ENCODE results near the gene LRP10.

LRP10 gene

DNA sequence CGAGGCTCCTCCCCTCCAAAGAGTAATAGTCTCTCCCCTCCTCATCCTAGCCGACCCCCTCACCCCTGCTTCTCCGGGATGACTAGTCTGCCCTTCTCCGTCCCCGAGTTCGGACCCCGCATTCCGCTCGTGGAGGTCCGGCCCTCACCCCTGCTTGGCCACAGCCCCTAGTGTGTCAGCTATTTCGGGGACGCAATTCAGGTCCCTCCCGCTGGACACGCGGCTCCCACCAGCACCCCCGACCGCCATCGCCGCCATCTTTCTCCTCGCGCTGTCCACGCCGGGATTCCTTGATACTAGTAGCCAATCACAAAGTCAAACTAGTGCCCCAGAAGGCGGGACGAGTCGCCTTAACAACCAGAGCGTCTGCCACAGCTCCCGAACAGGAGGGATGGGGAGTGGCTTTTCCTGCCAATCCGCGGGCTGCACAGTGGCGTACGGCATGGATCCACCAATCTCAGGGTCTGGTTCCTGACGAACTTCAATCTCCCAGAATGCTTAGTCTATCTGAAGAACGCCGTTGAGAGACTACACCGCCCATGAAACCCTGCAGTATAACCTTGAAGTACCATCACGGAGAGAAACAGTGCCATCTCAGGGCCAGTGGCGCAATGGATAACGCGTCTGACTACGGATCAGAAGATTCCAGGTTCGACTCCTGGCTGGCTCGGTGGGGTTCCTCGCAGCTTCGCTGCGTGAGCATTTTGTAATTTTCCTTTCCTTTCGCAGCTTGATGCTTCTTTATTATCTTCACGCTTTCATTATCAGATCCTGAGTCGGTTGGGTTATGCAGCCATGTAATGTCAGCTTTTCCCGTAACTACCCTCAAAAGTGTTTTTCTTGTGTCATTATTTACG, 57.8 kb downstream of the LRP10 start, which contains the start of gene PRMT5:
PRMT5 (minus strand) TSS at position 273 of the 857 bp plus-strand sequence; CDS start at position 258, 15 bp downstream.
- no peak for TF ChIP-seq EZH2phosphoT487 (conservative IDR thresholded peaks at IDR 0.05; ENCODE audit: low read length)
- Histone ChIP-seq H3K4me3 (ENCODE audit: insufficient read depth, low read length, poor library complexity, severe bottlenecking) (peak within 1 kb of the TSS; percentile 87), H3K27me3 (ENCODE audit: low read length) (no peaks in the 10 kb centered on the region), H3K79me2 (ENCODE audit: insufficient read depth, low read length) (peaks cover 14% of the 10 kb centered on the region), H3K27ac (ENCODE audit: low read depth, low read length) (peak within 1 kb of the TSS; percentile 45), H3K4me2 (ENCODE audit: low read depth, low read length, poor library complexity, severe bottlenecking) (peak within 1 kb of the TSS; percentile 69), H3K9me2 (replicated peaks; ENCODE audit: insufficient read depth, low read length) (no peaks in the 10 kb centered on the region), H3K36me3 (ENCODE audit: low read length) (peaks cover 3% of the 10 kb centered on the region; the same call in 1 of the 2 replicates), H3K9ac (ENCODE audit: low read length) (peak within 1 kb of the TSS; percentile 85), H3F3A (ENCODE audit: insufficient read depth) (peaks cover 11% of the 10 kb centered on the region; the same call in 1 of the 2 replicates), H3K9me3 (ENCODE audit: insufficient read depth, low read length) (no peaks in the 10 kb centered on the region), H4K20me1 (ENCODE audit: low read depth, low read length) (no peaks in the 10 kb centered on the region), H2AFZ (ENCODE audit: low read depth, low read length, severe bottlenecking) (peak within 1 kb of the TSS; percentile 78)

DNA sequence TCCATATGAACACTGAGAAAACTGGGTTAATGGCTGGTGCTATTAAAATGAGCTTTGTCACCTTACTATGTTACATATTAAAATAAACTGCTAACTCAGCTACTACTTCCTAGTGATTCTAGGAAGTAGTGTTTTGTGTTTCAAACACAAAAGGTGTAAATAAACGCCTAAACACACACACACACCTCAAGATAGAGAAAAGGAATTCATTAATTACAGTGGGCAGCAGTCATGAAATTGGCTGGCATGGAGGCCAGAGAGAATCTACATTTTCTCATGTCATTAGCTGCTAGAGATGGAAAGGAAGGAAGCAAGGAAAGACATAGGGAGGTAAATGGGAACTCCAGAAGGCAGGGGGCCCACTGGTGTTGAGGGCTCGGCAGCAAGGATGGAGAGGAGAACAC, 58.4 kb downstream of the LRP10 start:
- H4K20me1 ChIP-seq (ENCODE audit: low read depth, low read length) = no peaks in the 10 kb centered on the region
- peaks cover 11% of the 10 kb centered on the region; the same call in 1 of the 2 replicates for H3F3A ChIP-seq (ENCODE audit: insufficient read depth)
- H3K9me3 ChIP-seq (ENCODE audit: insufficient read depth, low read length) = no peaks in the 10 kb centered on the region
- peak overlapping the region; percentile 78 for H2AFZ ChIP-seq (ENCODE audit: low read depth, low read length, severe bottlenecking)
- peak overlapping the region; percentile 85 for H3K9ac ChIP-seq (ENCODE audit: low read length)
- peak overlapping the region; percentile 87 for H3K4me3 ChIP-seq (ENCODE audit: insufficient read depth, low read length, poor library complexity, severe bottlenecking)
- peak overlapping the region; percentile 44 for H3K27ac ChIP-seq (ENCODE audit: low read depth, low read length)
- no peaks in the 10 kb centered on the region for H3K9me2 ChIP-seq (replicated peaks; ENCODE audit: insufficient read depth, low read length)
- peak overlapping the region; percentile 69 for H3K4me2 ChIP-seq (ENCODE audit: low read depth, low read length, poor library complexity, severe bottlenecking)
- peaks cover 14% of the 10 kb centered on the region for H3K79me2 ChIP-seq (ENCODE audit: insufficient read depth, low read length)
- no peaks in the 10 kb centered on the region for H3K27me3 ChIP-seq (ENCODE audit: low read length)
- no peak for TF ChIP-seq EZH2phosphoT487 (conservative IDR thresholded peaks at IDR 0.05; ENCODE audit: low read length)
- TF ChIP-seq, protein P1, sequence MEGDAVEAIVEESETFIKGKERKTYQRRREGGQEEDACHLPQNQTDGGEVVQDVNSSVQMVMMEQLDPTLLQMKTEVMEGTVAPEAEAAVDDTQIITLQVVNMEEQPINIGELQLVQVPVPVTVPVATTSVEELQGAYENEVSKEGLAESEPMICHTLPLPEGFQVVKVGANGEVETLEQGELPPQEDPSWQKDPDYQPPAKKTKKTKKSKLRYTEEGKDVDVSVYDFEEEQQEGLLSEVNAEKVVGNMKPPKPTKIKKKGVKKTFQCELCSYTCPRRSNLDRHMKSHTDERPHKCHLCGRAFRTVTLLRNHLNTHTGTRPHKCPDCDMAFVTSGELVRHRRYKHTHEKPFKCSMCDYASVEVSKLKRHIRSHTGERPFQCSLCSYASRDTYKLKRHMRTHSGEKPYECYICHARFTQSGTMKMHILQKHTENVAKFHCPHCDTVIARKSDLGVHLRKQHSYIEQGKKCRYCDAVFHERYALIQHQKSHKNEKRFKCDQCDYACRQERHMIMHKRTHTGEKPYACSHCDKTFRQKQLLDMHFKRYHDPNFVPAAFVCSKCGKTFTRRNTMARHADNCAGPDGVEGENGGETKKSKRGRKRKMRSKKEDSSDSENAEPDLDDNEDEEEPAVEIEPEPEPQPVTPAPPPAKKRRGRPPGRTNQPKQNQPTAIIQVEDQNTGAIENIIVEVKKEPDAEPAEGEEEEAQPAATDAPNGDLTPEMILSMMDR (IDR thresholded peaks at IDR 0.05; ENCODE audit: insufficient read depth, low read length, poor library complexity, severe bottlenecking) = no peak
- no peaks in the 10 kb centered on the region for H3K36me3 ChIP-seq (ENCODE audit: low read length)
